Adrenal gland (tissue), 5 donors: ENCODE data around the gene ROR2.

ENCODE experiments used
- CTCF ChIP-seq, 6 experiments: fragments of 450-650 bp in 4 of 6; fragments of 200-600 bp in 2 of 6; sonication (generic) in 1 of 6; IDR thresholded peaks; 1 replicate in 5 of 6; 2 replicates in 1 of 6; pipeline versions ENCODE4 v1.5.1 to v1.8.0; 2016 to 2021; ENCODE audit warnings: antibody characterized with exemption in 6 of 6, mild to moderate bottlenecking in 2 of 6, moderate library complexity in 1 of 6
- POLR2A ChIP-seq, 2 donors: fragments of 450-650 bp; IDR thresholded peaks; one replicate each; pipeline ENCODE4 v1.6.1; 2017; ENCODE audit warnings: antibody characterized with exemption in 2 of 2, mild to moderate bottlenecking in 2 of 2, moderate library complexity in 1 of 2
- donor health status: DM: no; HTN: no; CAD: no.

- TF ChIP-seq CTCF (IDR thresholded peaks at IDR 0.05): no peak
- no peak for TF ChIP-seq POLR2A (IDR thresholded peaks at IDR 0.05)
Observed at GRCh38 chr9:91643481-91644077, 306.4 kb downstream of the ROR2 start.
